Keratinocyte (primary cell): ENCODE results near the gene BOK. TPM values are rescaled to one million over a fixed set of nuclear protein-coding genes. Genes with fewer than 3 reads are reported as not detected.
"Not testable (repeated sequence)": the region's sequence is repeated elsewhere in the genome, so short reads cannot be mapped to it uniquely, and the experiment has no call there.

Experiments used
- DNase-seq: peaks from one replicate; pipeline ENCODE4 v3.0.0-alpha.2; 2011; ENCODE audit warnings: low read depth, missing footprints, low spot score
- FAIRE-seq: peaks from 2 replicates; lab custom pipeline; 2011; peaks lifted over from hg19 to GRCh38; lab: Jason Lieb, UNC
- H2AFZ ChIP-seq: 2 replicates; pipeline ENCODE4 v1.6.0; 2012; ENCODE audit warnings: low read length, control low read depth, inconsistent platforms; ENCODE audit not compliant: control insufficient read depth
- H3K27ac ChIP-seq: 2 replicates; pipeline ENCODE4 v1.5.1; 2011; ENCODE audit warnings: low read length; ENCODE audit not compliant: control insufficient read depth, insufficient read depth
- H3K27me3 ChIP-seq: 3 replicates; pipeline ENCODE4 v1.6.0; 2011; ENCODE audit warnings: low read length; ENCODE audit not compliant: control insufficient read depth, insufficient read depth; ENCODE audit errors: extremely low read depth
- H3K36me3 ChIP-seq, 2 experiments: 2 replicates in 1 of 2; 3 replicates in 1 of 2; pipeline ENCODE4 v1.5.1; 2011; ENCODE audit warnings: low read length in 2 of 2, mild to moderate bottlenecking in 1 of 2; ENCODE audit not compliant: control insufficient read depth in 2 of 2, insufficient read depth in 2 of 2; ENCODE audit errors: extremely low read depth in 1 of 2
- H3K4me1 ChIP-seq: 3 replicates; pipeline ENCODE4 v1.5.1; 2011; ENCODE audit warnings: low read length; ENCODE audit not compliant: control insufficient read depth, insufficient read depth; ENCODE audit errors: extremely low read depth
- H3K4me2 ChIP-seq: 3 replicates; pipeline ENCODE4 v1.6.0; 2011; ENCODE audit warnings: low read depth, low read length; ENCODE audit not compliant: control insufficient read depth, insufficient read depth; ENCODE audit errors: extremely low read depth
- H3K4me3 ChIP-seq, 3 experiments: fragments of 200-600 bp in 1 of 3; sonication (generic) in 1 of 3; 2 replicates in 2 of 3; 3 replicates in 1 of 3; pipeline ENCODE4 v1.5.1; 2011 to 2016; ENCODE audit warnings: low read length in 3 of 3, mild to moderate bottlenecking in 3 of 3, control low read depth in 2 of 3, inconsistent platforms in 1 of 3, low read depth in 1 of 3, mixed read lengths in 1 of 3, mixed run types in 1 of 3, moderate library complexity in 1 of 3; ENCODE audit not compliant: control insufficient read depth in 2 of 3, insufficient read depth in 2 of 3; ENCODE audit errors: extremely low read depth in 1 of 3
- H3K79me2 ChIP-seq: 2 replicates; pipeline ENCODE4 v1.6.0; 2012; ENCODE audit warnings: low read length; ENCODE audit not compliant: control insufficient read depth, insufficient read depth
- H3K9ac ChIP-seq: 3 replicates; pipeline ENCODE4 v1.6.0; 2011; ENCODE audit warnings: low read length; ENCODE audit not compliant: control insufficient read depth, insufficient read depth; ENCODE audit errors: extremely low read depth
- H3K9me1 ChIP-seq: 3 replicates; pipeline ENCODE4 v1.6.0; 2011; ENCODE audit warnings: low read length; ENCODE audit not compliant: control insufficient read depth, insufficient read depth; ENCODE audit errors: extremely low read depth
- H3K9me3 ChIP-seq: 2 replicates; pipeline ENCODE4 v1.5.1; 2012; ENCODE audit warnings: low read depth, low read length; ENCODE audit not compliant: control insufficient read depth
- H4K20me1 ChIP-seq: 3 replicates; pipeline ENCODE4 v1.6.0; 2011; ENCODE audit warnings: low read length; ENCODE audit not compliant: control insufficient read depth, insufficient read depth; ENCODE audit errors: extremely low read depth
- CTCF ChIP-seq, 3 experiments: IDR thresholded peaks in 1 of 3; conservative IDR thresholded peaks in 1 of 3; optimal IDR thresholded peaks in 1 of 3; 2 replicates in 2 of 3; 3 replicates in 1 of 3; pipeline versions ENCODE3 to v1.5.1; 2011; ENCODE audit warnings: low read length in 3 of 3, mild to moderate bottlenecking in 3 of 3, moderate library complexity in 2 of 3, control low read depth in 1 of 3, inconsistent platforms in 1 of 3; ENCODE audit not compliant: insufficient read depth in 2 of 3; ENCODE audit errors: extremely low read depth in 1 of 3
- EZH2 ChIP-seq: IDR thresholded peaks from one replicate; pipeline ENCODE4 v1.6.1; 2012; ENCODE audit warnings: inconsistent platforms, mild to moderate bottlenecking, low read length, moderate library complexity
- dilution Hi-C: fragments of 300-500 bp; cut with MboI; formaldehyde crosslinking; loops from one replicate; pipeline ENCODE4 v1.7.0; 2020; ENCODE audit warnings: low sequenced_read_pairs; ENCODE audit not compliant: extremely low pct_ligation_motif_present
- polyA plus RNA-seq, 5 experiments: library from polyadenylated mRNA; depleted of rRNA in 3 of 5; stranded (reverse) in 3 of 5; stranded (forward) in 1 of 5; unstranded in 1 of 5; fragments of >200 nt; gene quantifications; 1 replicate in 1 of 5; 2 replicates in 3 of 5; 3 replicates in 1 of 5; pipeline versions ENCODE4 v1.2.1 to v1.2.3, GENCODE V29; 2011 to 2012; ENCODE audit warnings: missing spikeins in 2 of 5, low read depth in 1 of 5, low replicate concordance in 1 of 5

BOK gene
- polyA plus RNA-seq, 1 donor (not counting 4 experiments of a cell fraction or from before 2014, with no cell fraction given), result 15.4 TPM

GRCh38 chr2:241590496-241591455 lies 32.2 kb downstream of the BOK start:
- dilution Hi-C loops, result loop anchor here (25.0 kb wide), 1 partner anchor 103 kb away; no protein-coding TSS in a partner anchor
- H3K36me3 ChIP-seq, result not testable (repeated sequence)

GRCh38 chr2:241592126-241592845 lies 33.7 kb downstream of the BOK start:
- H3K4me2 ChIP-seq, result no peak overlapping the region
- no peaks in the 10 kb centered on the region for H3K9me1 ChIP-seq
- H3K27me3 ChIP-seq, result no peaks in the 10 kb centered on the region
- DNase-seq (no peak), FAIRE-seq (no peak)
- no peak overlapping the region for H3K4me3 ChIP-seq
- H3K36me3 ChIP-seq, result peaks cover under 1 to 9% of the 10 kb centered on the region in 2 experiments
- peaks cover 3% of the 10 kb centered on the region for H3K9me3 ChIP-seq
- H3K4me1 ChIP-seq, result no peaks in the 10 kb centered on the region
- H3K27ac ChIP-seq, result no peak overlapping the region
- no peaks in the 10 kb centered on the region for H3K79me2 ChIP-seq
- no peak overlapping the region for H3K9ac ChIP-seq
- H4K20me1 ChIP-seq, result no peaks in the 10 kb centered on the region
- no peak overlapping the region for H2AFZ ChIP-seq
- TF ChIP-seq EZH2 (no peak), CTCF (optimal IDR thresholded peaks at IDR 0.05 in 1 of 3, IDR thresholded peaks at IDR 0.05 in 1 of 3, conservative IDR thresholded peaks at IDR 0.05 in 1 of 3; ENCODE audit: extremely low read depth in 1 of 3, insufficient read depth in 2 of 3, low read length in 3 of 3) (no peak)
- dilution Hi-C loops, result loop anchor here (25.0 kb wide), 1 partner anchor 105 kb away; no protein-coding TSS in a partner anchor

More at GRCh38 chr2:241590496-241591455, 32.2 kb downstream of the BOK start:
- DNase-seq, H3K4me3 ChIP-seq, H3K79me2 ChIP-seq, H3K27me3 ChIP-seq, H3K9me1 ChIP-seq, H4K20me1 ChIP-seq, H3K9ac ChIP-seq, H2AFZ ChIP-seq, H3K27ac ChIP-seq, H3K4me2 ChIP-seq, H3K4me1 ChIP-seq, FAIRE-seq: not testable (repeated sequence)
- H3K9me3 ChIP-seq, result peaks cover 11% of the 10 kb centered on the region
